ENCODE data around the gene SLF2.

SLF2 gene

GRCh38 chr10:100998991-100999741 lies 86.4 kb downstream of the SLF2 start:
- Histone ChIP-seq H3K27ac (peak overlapping the region; percentile 58), H3K4me3 (ENCODE audit: low read depth in 1 of 2, low read length in 1 of 2) (peak overlapping the region; percentile 91 to 94), H3K27me3 (no peaks in the 10 kb centered on the region), H3K36me3 (no peaks in the 10 kb centered on the region), H3K9me3 (no peaks in the 10 kb centered on the region), H3K4me1 (ENCODE audit: control insufficient read depth in 1 of 2, insufficient read depth in 1 of 2, low read depth in 1 of 2, low read length in 1 of 2) (peaks cover 28 to 38% of the 10 kb centered on the region in 2 experiments)
- peak; percentile 98 for TF ChIP-seq CTCF (IDR thresholded peaks at IDR 0.05)

- Histone ChIP-seq H3K36me3 (no peaks in the 10 kb centered on the region), H3K9me3 (no peaks in the 10 kb centered on the region), H3K27ac (peak within 1 kb of the TSS; percentile 58), H3K4me1 (ENCODE audit: control insufficient read depth in 1 of 2, insufficient read depth in 1 of 2, low read depth in 1 of 2, low read length in 1 of 2) (peaks cover 28 to 38% of the 10 kb centered on the region in 2 experiments), H3K27me3 (no peaks in the 10 kb centered on the region), H3K4me3 (ENCODE audit: low read depth in 1 of 2, low read length in 1 of 2) (peak within 1 kb of the TSS; percentile 91 to 94)
- no peak for TF ChIP-seq CTCF (IDR thresholded peaks at IDR 0.05)
These were observed 87.0 kb downstream of the SLF2 start, which contains the start of gene LZTS2 for GRCh38 chr10:100999742-101000126. Gene LZTS2 (plus strand): TSS chr10:100999808. CDS start chr10:101002539, 2,731 bp downstream.

GRCh38 chr10:101000127-101000914 lies 87.6 kb downstream of the SLF2 start:
- Histone ChIP-seq H3K36me3 (peaks cover 3% of the 10 kb centered on the region), H3K27me3 (no peaks in the 10 kb centered on the region), H3K27ac (no peak overlapping the region), H3K4me3 (ENCODE audit: low read depth in 1 of 2, low read length in 1 of 2) (peak overlapping the region; percentile 91 to 94), H3K4me1 (ENCODE audit: control insufficient read depth in 1 of 2, insufficient read depth in 1 of 2, low read depth in 1 of 2, low read length in 1 of 2) (peaks cover 28 to 38% of the 10 kb centered on the region in 2 experiments), H3K9me3 (no peaks in the 10 kb centered on the region)
- no peak for TF ChIP-seq CTCF (IDR thresholded peaks at IDR 0.05)

GRCh38 chr10:101000915-101001658 lies 88.3 kb downstream of the SLF2 start:
- no peak for TF ChIP-seq CTCF (IDR thresholded peaks at IDR 0.05)
- Histone ChIP-seq H3K27me3 (no peaks in the 10 kb centered on the region), H3K4me3 (ENCODE audit: low read depth in 1 of 2, low read length in 1 of 2) (no peak overlapping the region), H3K4me1 (ENCODE audit: control insufficient read depth in 1 of 2, insufficient read depth in 1 of 2, low read depth in 1 of 2, low read length in 1 of 2) (peaks cover 28 to 38% of the 10 kb centered on the region in 2 experiments), H3K36me3 (peaks cover 9% of the 10 kb centered on the region), H3K27ac (no peak overlapping the region), H3K9me3 (no peaks in the 10 kb centered on the region)

GRCh38 chr10:101001659-101002035 lies 88.9 kb downstream of the SLF2 start:
- Histone ChIP-seq H3K9me3 (no peaks in the 10 kb centered on the region), H3K27me3 (no peaks in the 10 kb centered on the region), H3K4me1 (ENCODE audit: control insufficient read depth in 1 of 2, insufficient read depth in 1 of 2, low read depth in 1 of 2, low read length in 1 of 2) (peaks cover 24 to 33% of the 10 kb centered on the region in 2 experiments), H3K4me3 (ENCODE audit: low read depth in 1 of 2, low read length in 1 of 2) (no peak overlapping the region), H3K27ac (no peak overlapping the region), H3K36me3 (peaks cover 11% of the 10 kb centered on the region)
- no peak for TF ChIP-seq CTCF (IDR thresholded peaks at IDR 0.05)
